ENCODE measurements around the gene OSCP1.

- TF ChIP-seq, protein P1, sequence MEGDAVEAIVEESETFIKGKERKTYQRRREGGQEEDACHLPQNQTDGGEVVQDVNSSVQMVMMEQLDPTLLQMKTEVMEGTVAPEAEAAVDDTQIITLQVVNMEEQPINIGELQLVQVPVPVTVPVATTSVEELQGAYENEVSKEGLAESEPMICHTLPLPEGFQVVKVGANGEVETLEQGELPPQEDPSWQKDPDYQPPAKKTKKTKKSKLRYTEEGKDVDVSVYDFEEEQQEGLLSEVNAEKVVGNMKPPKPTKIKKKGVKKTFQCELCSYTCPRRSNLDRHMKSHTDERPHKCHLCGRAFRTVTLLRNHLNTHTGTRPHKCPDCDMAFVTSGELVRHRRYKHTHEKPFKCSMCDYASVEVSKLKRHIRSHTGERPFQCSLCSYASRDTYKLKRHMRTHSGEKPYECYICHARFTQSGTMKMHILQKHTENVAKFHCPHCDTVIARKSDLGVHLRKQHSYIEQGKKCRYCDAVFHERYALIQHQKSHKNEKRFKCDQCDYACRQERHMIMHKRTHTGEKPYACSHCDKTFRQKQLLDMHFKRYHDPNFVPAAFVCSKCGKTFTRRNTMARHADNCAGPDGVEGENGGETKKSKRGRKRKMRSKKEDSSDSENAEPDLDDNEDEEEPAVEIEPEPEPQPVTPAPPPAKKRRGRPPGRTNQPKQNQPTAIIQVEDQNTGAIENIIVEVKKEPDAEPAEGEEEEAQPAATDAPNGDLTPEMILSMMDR (conservative IDR thresholded peaks at IDR 0.05): no peak
- TF ChIP-seq ZFX (IDR thresholded peaks at IDR 0.05): no peak
Observed at GRCh38 chr1:36465731-36466369, 15.6 kb upstream of the OSCP1 start.
